GM19239 (cell line): ENCODE data around the gene CST2.
"Not testable (repeated sequence)": the region's sequence is repeated elsewhere in the genome, so short reads cannot be mapped to it uniquely, and the experiment has no call there.

Source experiments
- DNase-seq: peaks from one replicate; pipeline ENCODE4 v3.0.0; 2011; ENCODE audit warnings: low spot score; ENCODE audit not compliant: insufficient read length
- FAIRE-seq: peaks from 2 replicates; lab custom pipeline; 2011; peaks lifted over from hg19 to GRCh38; lab: Jason Lieb, UNC

The CST2 gene

GRCh38 chr20:23811559-23811958, 15.0 kb downstream of the CST2 start:
- FAIRE-seq, DNase-seq: not testable (repeated sequence)

DNA sequence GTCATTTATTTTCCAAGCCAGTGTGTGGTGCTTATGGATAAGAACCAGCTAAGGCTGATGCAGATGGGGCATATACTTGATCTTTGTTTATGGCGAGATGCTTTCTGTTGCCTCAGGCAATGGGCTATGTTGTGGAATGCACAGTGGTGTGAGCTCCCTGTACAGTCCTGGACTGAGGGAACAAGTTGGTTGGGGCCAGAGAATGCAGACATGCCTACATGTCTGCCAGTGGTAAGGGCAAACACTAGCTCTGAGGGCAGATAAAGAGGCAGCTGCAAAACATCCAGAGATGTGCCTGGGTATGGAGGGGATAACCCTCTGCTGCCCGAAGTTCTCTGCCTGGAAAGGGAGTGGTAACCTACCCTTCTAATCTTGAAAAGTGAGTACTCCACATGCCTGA, 16.2 kb downstream of the CST2 start:
- not testable (repeated sequence) for FAIRE-seq

DNA sequence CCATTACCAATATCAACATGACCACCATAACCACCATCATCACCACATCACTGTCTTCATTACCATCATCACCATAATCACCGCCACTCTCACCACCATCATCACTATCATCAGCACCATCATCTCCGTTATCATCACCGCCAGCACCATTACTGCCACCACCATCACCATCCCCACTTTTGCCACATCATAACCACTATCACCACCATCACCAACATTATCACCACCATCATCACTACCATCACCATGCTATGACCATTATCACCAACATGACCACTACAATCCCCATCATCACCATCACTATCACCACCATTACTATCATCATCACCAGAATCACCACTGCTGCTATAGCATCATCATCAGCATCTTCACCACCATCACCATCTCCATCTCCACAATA, 25.7 kb downstream of the CST2 start:
- DNase-seq (no peak), FAIRE-seq (no peak)

More for the DNA sequence above, 16.2 kb downstream of the CST2 start:
- not testable (repeated sequence) for DNase-seq

- FAIRE-seq, DNase-seq: not testable (repeated sequence)
These were observed 27.2 kb downstream of the CST2 start for GRCh38 chr20:23799216-23799847.

DNA sequence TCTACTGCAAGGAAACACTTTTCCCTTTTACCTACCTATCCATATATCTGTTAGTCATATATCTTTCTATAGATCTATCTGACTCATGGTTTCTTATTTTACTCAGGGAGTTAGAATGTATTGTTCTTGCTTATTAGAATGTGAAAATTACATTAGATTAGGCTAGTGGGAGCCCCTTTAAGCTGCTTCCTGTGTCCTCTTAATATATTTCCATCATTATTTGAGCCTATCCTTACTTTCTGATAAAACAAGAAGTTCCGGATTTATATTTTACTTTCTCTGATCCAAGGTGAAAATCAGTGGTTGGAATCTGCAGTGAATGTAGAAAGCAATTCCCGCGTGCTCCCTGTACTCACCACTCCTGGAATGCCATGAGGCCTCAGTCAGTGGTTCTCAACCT, 31.0 kb downstream of the CST2 start:
- FAIRE-seq (no peak), DNase-seq (no peak)

DNA sequence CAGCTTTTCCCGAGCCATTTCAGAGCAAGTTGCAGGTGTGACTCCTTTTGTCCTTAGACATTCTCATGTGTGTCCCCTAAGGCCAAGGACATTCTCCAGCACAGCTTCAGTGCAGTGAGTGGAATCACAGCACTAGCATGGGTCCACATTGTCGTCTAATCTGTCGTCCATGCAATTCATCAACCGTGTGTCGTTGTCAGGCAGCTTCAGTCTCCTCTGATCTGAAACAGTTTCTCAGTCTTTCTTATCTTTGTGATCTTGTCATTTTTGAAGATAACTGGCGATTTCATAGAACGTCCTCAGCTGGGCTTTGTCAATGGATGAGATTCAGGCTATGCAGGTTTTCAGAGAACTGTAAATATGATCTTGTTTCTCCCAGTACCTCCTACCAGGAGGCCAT, 31.7 kb downstream of the CST2 start:
- FAIRE-seq (no peak), DNase-seq (no peak)

DNA sequence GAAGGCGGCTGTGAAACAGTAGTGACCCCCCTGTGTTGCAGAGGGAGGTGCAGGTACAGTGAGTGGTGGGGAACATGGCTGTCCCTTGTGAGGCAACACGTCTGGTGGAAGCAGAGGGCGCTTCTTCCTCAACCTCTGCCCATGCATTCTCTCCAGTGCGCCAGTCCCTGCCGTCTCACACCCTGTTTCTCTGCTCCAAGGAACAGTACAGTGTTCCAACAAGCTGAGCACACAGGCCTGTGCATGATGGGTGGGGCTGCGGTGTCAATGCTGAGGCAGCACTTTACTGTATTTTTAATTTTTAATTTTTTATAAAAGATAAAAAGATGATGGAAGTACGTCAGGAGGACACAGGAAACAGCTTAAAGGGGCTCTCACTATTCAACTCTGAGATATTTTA, 32.5 kb downstream of the CST2 start:
- no peak for DNase-seq
- no peak for FAIRE-seq

GRCh38 chr20:23783447-23783846, 43.1 kb downstream of the CST2 start:
- FAIRE-seq (no peak), DNase-seq (no peak)

DNA sequence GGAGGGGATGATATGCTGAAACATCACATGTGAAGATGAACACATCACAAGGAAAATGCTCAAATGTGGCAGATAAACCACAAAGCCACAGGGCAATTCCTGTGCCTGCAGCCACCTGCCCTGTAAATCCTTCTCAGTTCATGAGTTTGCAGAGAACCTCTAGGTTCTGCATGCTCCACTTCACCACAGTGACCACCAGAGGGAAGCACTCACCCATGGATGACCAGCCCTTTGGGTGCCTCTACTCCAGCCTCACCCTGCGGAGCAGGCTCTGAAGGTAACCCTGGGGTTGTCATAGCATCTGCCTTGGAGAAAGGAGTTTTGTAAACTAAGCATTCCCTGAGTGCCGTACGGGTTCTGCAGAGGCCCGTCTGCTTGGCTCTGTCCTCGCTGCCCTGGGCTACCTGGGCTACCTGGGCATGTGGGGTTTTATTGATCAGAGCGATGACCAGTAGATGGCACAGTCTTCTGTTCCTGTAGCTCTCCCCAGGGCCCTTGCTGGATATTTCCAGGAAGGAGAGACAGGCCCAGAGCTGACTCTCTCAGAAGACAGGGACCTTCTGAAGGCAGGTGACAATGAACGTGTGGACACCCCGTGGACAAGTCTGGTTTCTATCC, 44.1 kb downstream of the CST2 start:
- FAIRE-seq (no peak), DNase-seq (peak; percentile 1)

DNA sequence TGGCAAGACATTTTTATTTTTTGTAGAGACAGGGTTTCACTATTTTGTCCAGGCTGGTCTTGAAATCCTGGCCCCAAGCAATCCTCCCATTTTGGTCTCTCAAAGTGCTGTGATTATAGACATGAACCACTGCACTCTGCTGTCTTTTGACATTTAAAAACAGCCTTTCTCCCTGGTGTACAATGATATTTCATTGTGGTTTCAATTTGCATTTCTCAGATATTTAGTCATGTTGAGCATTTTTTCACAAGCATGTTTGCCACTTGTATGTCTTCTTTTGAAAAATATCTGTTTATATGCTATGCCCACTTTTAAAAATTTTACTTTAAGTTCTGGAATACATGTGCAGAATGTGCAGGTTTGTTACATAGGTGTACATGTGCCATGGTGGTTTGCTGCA, 47.9 kb downstream of the CST2 start:
- DNase-seq, FAIRE-seq: not testable (repeated sequence)

DNA sequence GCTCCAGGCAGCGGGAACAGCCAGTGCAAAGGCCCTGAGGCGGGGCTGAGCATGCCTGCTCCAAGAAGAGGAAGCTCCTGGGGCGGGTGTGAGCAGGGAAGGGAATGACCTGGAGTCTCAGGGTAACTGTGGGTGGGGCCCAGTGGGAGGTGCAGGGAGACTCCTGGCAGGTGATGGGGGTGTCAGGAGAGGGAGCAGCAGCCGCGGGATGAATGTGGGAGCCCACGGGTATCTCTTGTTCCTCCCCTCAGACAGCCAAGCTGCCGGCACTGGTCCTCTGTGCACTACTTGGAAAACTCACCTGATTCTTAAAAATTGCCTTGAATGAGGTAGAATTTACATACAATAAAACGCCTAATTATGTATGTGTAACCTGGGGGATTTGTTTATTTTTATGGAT, 49.1 kb downstream of the CST2 start:
- not testable (repeated sequence) for DNase-seq, FAIRE-seq

DNA sequence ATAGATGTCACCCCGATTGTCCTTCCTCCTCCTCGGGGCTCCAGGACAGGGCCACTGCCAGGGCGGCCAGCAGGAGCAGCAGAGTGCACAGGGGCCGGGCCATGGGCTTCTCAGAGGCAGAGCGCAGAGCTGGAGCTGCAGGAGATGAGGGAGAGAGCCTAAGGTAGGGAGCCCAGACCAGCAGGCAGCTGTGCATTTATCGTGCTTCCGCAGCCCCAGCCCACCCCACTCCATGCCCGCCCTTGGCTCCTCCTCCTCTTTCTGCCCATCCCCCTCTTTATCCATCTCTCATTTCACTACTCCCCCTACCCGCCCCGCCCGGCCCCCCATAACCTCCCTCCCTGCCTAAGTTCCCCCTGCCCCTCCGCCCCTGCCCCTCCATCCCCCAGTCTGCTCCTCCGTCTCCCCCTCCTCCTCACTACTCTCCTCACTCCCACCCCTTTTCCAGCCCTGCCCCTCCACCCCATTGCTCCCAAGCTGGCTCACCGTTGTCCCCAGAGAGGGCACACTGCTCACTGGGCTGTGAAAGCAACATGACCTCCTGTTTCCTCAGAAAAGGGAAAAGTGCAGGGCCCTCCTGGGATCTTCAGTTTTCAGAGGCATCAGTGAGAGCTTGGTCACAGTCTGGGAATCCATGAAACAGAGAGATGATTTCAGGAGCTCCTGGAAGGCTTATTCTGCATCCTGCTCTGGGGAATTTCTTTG, 50.3 kb downstream of the CST2 start:
- no peak for FAIRE-seq
- no peak for DNase-seq

DNA sequence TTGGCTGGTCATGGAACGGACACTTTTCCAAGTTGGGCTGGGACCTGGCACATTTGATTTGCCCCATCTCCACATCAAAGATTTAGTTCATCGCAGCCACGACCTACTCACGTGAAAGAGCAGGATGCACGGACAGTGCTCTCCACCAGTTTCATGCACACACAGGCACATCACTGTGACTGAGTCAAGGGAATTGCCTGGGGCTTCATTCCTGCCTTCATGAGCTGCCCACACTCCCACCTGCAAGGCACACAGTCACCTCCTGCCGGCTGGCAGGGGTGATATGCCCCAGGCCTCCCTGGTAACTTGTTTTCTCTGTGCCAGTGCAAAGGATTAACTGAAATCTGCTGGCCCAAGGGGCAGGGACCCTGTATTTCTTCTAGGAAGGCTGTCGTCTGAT, 52.4 kb downstream of the CST2 start:
- DNase-seq = no peak
- no peak for FAIRE-seq
